Activated CD4-positive, alpha-beta memory T cell treated with anti-CD3 and anti-CD28 coated beads, Interleukin-2, amount 10 ng/mL, durations not matched to agents 7 days and 5 days (primary cell): ENCODE measurements around the gene COL28A1. TPM values are rescaled to one million over a fixed set of nuclear protein-coding genes. Genes with fewer than 3 reads are reported as not detected.

Experiments used
- CTCF ChIA-PET: fragments of 350-600 bp; sonication (Branson Sonifier 250); formaldehyde crosslinking; loops from one replicate; lab custom pipeline; 2021; ENCODE audit warnings: antibody characterized with exemption, inconsistent platforms; lab: Charles Lee
- POLR2A ChIA-PET: fragments of 350-600 bp; sonication (Branson Sonifier 250); formaldehyde crosslinking; loops from one replicate; lab custom pipeline; 2021; ENCODE audit warnings: antibody characterized with exemption; lab: Charles Lee
- DNase-seq: peaks from one replicate; pipeline ENCODE4 v3.0.0-alpha.2; 2020
- H3K27ac Mint-ChIP-seq: one replicate; pipeline ENCODE4 v1.8.0; 2021; ENCODE audit warnings: mild to moderate bottlenecking, mixed read lengths
- H3K27me3 Mint-ChIP-seq: one replicate; pipeline ENCODE4 v1.8.0; 2021; ENCODE audit warnings: mixed read lengths
- H3K36me3 Mint-ChIP-seq: one replicate; pipeline ENCODE4 v1.8.0; 2021; ENCODE audit warnings: low read depth, mixed read lengths
- H3K4me1 Mint-ChIP-seq: one replicate; pipeline ENCODE4 v1.8.0; 2021; ENCODE audit warnings: mixed read lengths
- H3K4me3 Mint-ChIP-seq: one replicate; pipeline ENCODE4 v1.8.0; 2021; ENCODE audit warnings: mild to moderate bottlenecking, mixed read lengths
- H3K9me3 Mint-ChIP-seq: one replicate; pipeline ENCODE4 v1.8.0; 2021; ENCODE audit warnings: mixed read lengths
- total RNA-seq, 2 experiments: library from RNA; stranded (reverse); gene quantifications; one replicate each; pipeline ENCODE4 v1.2.3, GENCODE V29; 2021

Gene COL28A1
- total RNA-seq, result not detected

GRCh38 chr7:7535691-7536090 is at the start of gene COL28A1:
TSS of gene COL28A1 (minus strand) at chr7:7535873. CDS start at chr7:7532875, 2,998 bp downstream.
- peaks cover 14% of the 10 kb centered on the region for H3K27me3 Mint-ChIP-seq
- H3K36me3 Mint-ChIP-seq, result no peaks in the 10 kb centered on the region
- POLR2A ChIA-PET, result no interaction called here
- H3K4me1 Mint-ChIP-seq, result no peaks in the 10 kb centered on the region
- H3K9me3 Mint-ChIP-seq, result no peaks in the 10 kb centered on the region
- H3K27ac Mint-ChIP-seq, result no peak within 1 kb of the TSS
- no peak within 1 kb of the TSS for H3K4me3 Mint-ChIP-seq
- DNase-seq, result no peak
- CTCF ChIA-PET, result interaction anchor here (1.1 kb wide), 1 partner anchor 432 kb away, joined by 3 read pairs; no protein-coding TSS in a partner anchor

- Mint-ChIP-seq H3K4me1 (no peaks in the 10 kb centered on the region), H3K9me3 (no peaks in the 10 kb centered on the region), H3K4me3 (no peak overlapping the region), H3K27ac (no peak overlapping the region), H3K36me3 (no peaks in the 10 kb centered on the region), H3K27me3 (no peaks in the 10 kb centered on the region)
- ChIA-PET POLR2A (interaction anchor here (1.8 kb wide), 1 partner anchor 56 kb away, joined by 5 read pairs; the partner anchor contains the start of gene UMAD1), CTCF (no interaction called here)
- no peak for DNase-seq
These were observed 49.0 kb upstream of the COL28A1 start for GRCh38 chr7:7584653-7585052.

GRCh38 chr7:7583731-7584130 is 48.1 kb upstream of the COL28A1 start:
- H3K36me3 Mint-ChIP-seq, result no peaks in the 10 kb centered on the region
- POLR2A ChIA-PET, result no interaction called here
- no peaks in the 10 kb centered on the region for H3K9me3 Mint-ChIP-seq
- H3K4me1 Mint-ChIP-seq, result no peaks in the 10 kb centered on the region
- no peak overlapping the region for H3K4me3 Mint-ChIP-seq
- CTCF ChIA-PET, result no interaction called here
- H3K27me3 Mint-ChIP-seq, result no peaks in the 10 kb centered on the region
- no peak for DNase-seq
- H3K27ac Mint-ChIP-seq, result no peak overlapping the region

GRCh38 chr7:7582596-7582995 is 46.9 kb upstream of the COL28A1 start:
- Mint-ChIP-seq H3K36me3 (no peaks in the 10 kb centered on the region), H3K4me3 (no peak overlapping the region), H3K27me3 (no peaks in the 10 kb centered on the region), H3K27ac (no peak overlapping the region), H3K9me3 (no peaks in the 10 kb centered on the region), H3K4me1 (no peaks in the 10 kb centered on the region)
- ChIA-PET POLR2A (interaction anchor here (0.9 kb wide), 1 partner anchor 14 kb away, joined by 3 read pairs; no protein-coding TSS in a partner anchor), CTCF (no interaction called here)
- no peak for DNase-seq

- no peaks in the 10 kb centered on the region for H3K36me3 Mint-ChIP-seq
- H3K27ac Mint-ChIP-seq, result no peak overlapping the region
- ChIA-PET CTCF (no interaction called here), POLR2A (no interaction called here)
- H3K27me3 Mint-ChIP-seq, result no peaks in the 10 kb centered on the region
- H3K4me3 Mint-ChIP-seq, result no peak overlapping the region
- H3K9me3 Mint-ChIP-seq, result no peaks in the 10 kb centered on the region
- no peaks in the 10 kb centered on the region for H3K4me1 Mint-ChIP-seq
- no peak for DNase-seq
These were observed 46.0 kb upstream of the COL28A1 start for GRCh38 chr7:7581531-7582179.

- ChIA-PET CTCF (interaction anchor here (1.6 kb wide), 1 partner anchor 15 kb away, joined by 4 read pairs; no protein-coding TSS in a partner anchor), POLR2A (no interaction called here)
- H3K9me3 Mint-ChIP-seq, result no peaks in the 10 kb centered on the region
- no peaks in the 10 kb centered on the region for H3K27me3 Mint-ChIP-seq
- H3K36me3 Mint-ChIP-seq, result no peaks in the 10 kb centered on the region
- H3K4me3 Mint-ChIP-seq, result no peak overlapping the region
- H3K4me1 Mint-ChIP-seq, result no peaks in the 10 kb centered on the region
- no peak overlapping the region for H3K27ac Mint-ChIP-seq
- no peak for DNase-seq
These were observed 44.0 kb upstream of the COL28A1 start for GRCh38 chr7:7579638-7580037.

GRCh38 chr7:7577888-7578287 is 42.2 kb upstream of the COL28A1 start:
- DNase-seq, result no peak
- no peak overlapping the region for H3K27ac Mint-ChIP-seq
- H3K36me3 Mint-ChIP-seq, result peaks cover 10% of the 10 kb centered on the region
- no peaks in the 10 kb centered on the region for H3K9me3 Mint-ChIP-seq
- CTCF ChIA-PET, result no interaction called here
- no peak overlapping the region for H3K4me3 Mint-ChIP-seq
- POLR2A ChIA-PET, result no interaction called here
- no peaks in the 10 kb centered on the region for H3K27me3 Mint-ChIP-seq
- peaks cover 1% of the 10 kb centered on the region for H3K4me1 Mint-ChIP-seq

- no peak for DNase-seq
- peaks cover 15% of the 10 kb centered on the region for H3K36me3 Mint-ChIP-seq
- H3K27me3 Mint-ChIP-seq, result no peaks in the 10 kb centered on the region
- H3K4me3 Mint-ChIP-seq, result no peak overlapping the region
- ChIA-PET POLR2A (no interaction called here), CTCF (no interaction called here)
- no peak overlapping the region for H3K27ac Mint-ChIP-seq
- H3K9me3 Mint-ChIP-seq, result no peaks in the 10 kb centered on the region
- H3K4me1 Mint-ChIP-seq, result peaks cover 6% of the 10 kb centered on the region
These were observed 40.7 kb upstream of the COL28A1 start for GRCh38 chr7:7576344-7576743.

- no peaks in the 10 kb centered on the region for H3K27me3 Mint-ChIP-seq
- CTCF ChIA-PET, result no interaction called here
- no peak overlapping the region for H3K27ac Mint-ChIP-seq
- H3K4me1 Mint-ChIP-seq, result peaks cover 25% of the 10 kb centered on the region
- POLR2A ChIA-PET, result interaction anchor here (0.7 kb wide), 1 partner anchor 67 kb away, joined by 3 read pairs; the partner anchor contains the start of gene UMAD1
- H3K9me3 Mint-ChIP-seq, result no peaks in the 10 kb centered on the region
- H3K36me3 Mint-ChIP-seq, result peaks cover 27% of the 10 kb centered on the region
- DNase-seq, result no peak
- H3K4me3 Mint-ChIP-seq, result no peak overlapping the region
These were observed 38.0 kb upstream of the COL28A1 start for GRCh38 chr7:7573701-7574100.

GRCh38 chr7:7570584-7570983 is 34.9 kb upstream of the COL28A1 start:
- Mint-ChIP-seq H3K4me3 (no peak overlapping the region), H3K27ac (no peak overlapping the region), H3K36me3 (peaks cover 29% of the 10 kb centered on the region), H3K9me3 (no peaks in the 10 kb centered on the region), H3K4me1 (peaks cover 40% of the 10 kb centered on the region), H3K27me3 (no peaks in the 10 kb centered on the region)
- POLR2A ChIA-PET, result interaction anchor here (2.3 kb wide), 1 partner anchor 70 kb away, joined by 5 read pairs; the partner anchor contains the start of gene UMAD1
- CTCF ChIA-PET, result no interaction called here
- DNase-seq, result no peak

- CTCF ChIA-PET, result no interaction called here
- peak overlapping the region; percentile 67 for H3K4me3 Mint-ChIP-seq
- POLR2A ChIA-PET, result interaction anchor here (1.0 to 4.6 kb wide), 2 partner anchors 13 to 71 kb away, joined by 3 to 36 read pairs; partner anchors contain the start of gene UMAD1
These were observed 33.9 kb upstream of the COL28A1 start for GRCh38 chr7:7569615-7570014.

GRCh38 chr7:7569081-7569527 is 33.4 kb upstream of the COL28A1 start:
- ChIA-PET CTCF (no interaction called here), POLR2A (interaction anchor here (1.0 to 4.6 kb wide), 4 partner anchors 14 to 387 kb away, joined by 3 to 36 read pairs (median 8); partner anchors contain the start of genes C1GALT1 and UMAD1)
- peak overlapping the region; percentile 63 for H3K27ac Mint-ChIP-seq
- no peaks in the 10 kb centered on the region for H3K9me3 Mint-ChIP-seq
- H3K27me3 Mint-ChIP-seq, result no peaks in the 10 kb centered on the region
- peak overlapping the region; percentile 67 for H3K4me3 Mint-ChIP-seq
- DNase-seq, result no peak
- H3K36me3 Mint-ChIP-seq, result peaks cover 26% of the 10 kb centered on the region
- H3K4me1 Mint-ChIP-seq, result peaks cover 40% of the 10 kb centered on the region

More at GRCh38 chr7:7569615-7570014, 33.9 kb upstream of the COL28A1 start:
- no peak for DNase-seq
- H3K9me3 Mint-ChIP-seq, result no peaks in the 10 kb centered on the region
- H3K27me3 Mint-ChIP-seq, result no peaks in the 10 kb centered on the region
- H3K36me3 Mint-ChIP-seq, result peaks cover 29% of the 10 kb centered on the region
- H3K27ac Mint-ChIP-seq, result peak overlapping the region; percentile 63
- H3K4me1 Mint-ChIP-seq, result peaks cover 40% of the 10 kb centered on the region

GRCh38 chr7:7568553-7568952 is 32.9 kb upstream of the COL28A1 start:
- Mint-ChIP-seq H3K9me3 (no peaks in the 10 kb centered on the region), H3K4me3 (peak overlapping the region; percentile 67), H3K36me3 (peaks cover 23% of the 10 kb centered on the region), H3K27ac (peak overlapping the region; percentile 63), H3K4me1 (peaks cover 40% of the 10 kb centered on the region), H3K27me3 (no peaks in the 10 kb centered on the region)
- DNase-seq, result no peak
- CTCF ChIA-PET, result interaction anchor here (0.6 kb wide), 1 partner anchor 700 kb away, joined by 4 read pairs; no protein-coding TSS in a partner anchor
- POLR2A ChIA-PET, result interaction anchor here (1.0 to 4.6 kb wide), 4 partner anchors 14 to 387 kb away, joined by 3 to 36 read pairs (median 8); partner anchors contain the start of genes C1GALT1 and UMAD1
